ENCODE measurements around the gene GCSAM. TPM values are rescaled to one million over a fixed set of nuclear protein-coding genes. Genes with fewer than 3 reads are reported as not detected.

GCSAM gene
- polyA plus RNA-seq, 1 of the 3 experiments (the other 2 are of a cell fraction), result not detected

DNA sequence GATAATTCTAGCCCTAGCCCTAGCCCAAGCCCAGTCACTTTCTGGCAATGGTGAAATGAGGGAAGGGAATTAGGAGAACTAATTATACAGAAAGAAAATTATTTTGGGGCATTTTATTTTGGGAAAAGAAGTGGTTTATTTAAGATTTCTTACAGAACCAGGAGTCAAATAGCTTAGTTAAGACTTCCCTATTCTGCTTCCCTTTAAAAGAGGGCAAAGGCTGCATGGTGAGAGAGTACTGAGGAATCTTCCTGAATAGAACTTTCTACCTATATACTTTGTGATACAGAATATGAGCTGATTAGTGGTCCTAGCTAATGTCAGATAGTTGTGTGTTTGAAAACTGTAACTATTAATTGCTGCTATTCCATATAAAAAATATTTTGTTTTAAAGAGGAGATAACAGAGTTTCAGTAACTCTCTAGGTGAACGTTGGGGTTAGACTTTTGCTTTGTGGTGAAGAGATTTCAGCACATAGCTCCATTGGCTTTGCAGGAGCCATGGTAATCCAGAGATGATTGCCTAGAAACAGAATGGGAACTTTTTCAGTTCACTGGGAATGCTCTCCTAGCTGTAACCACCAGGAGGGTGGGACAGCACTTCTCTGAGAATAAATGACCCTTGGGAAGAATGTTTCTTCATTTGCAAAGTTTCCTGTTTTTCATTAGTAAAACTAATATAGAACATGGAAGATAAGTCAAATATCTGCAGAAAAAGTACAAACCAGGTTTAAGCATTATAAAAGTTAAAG, 5.3 kb upstream of the GCSAM start:
- H3K4me2 ChIP-seq, result no peak overlapping the region
- POLR2A ChIA-PET, result no interaction called here
- peaks cover 0 to 4% of the 10 kb centered on the region in 2 experiments; a peak in 2 of 4 replicates for H3K4me1 ChIP-seq (ENCODE audit: control insufficient read depth in 1 of 2, insufficient read depth in 2 of 2, low read depth in 1 of 2, low read length in 1 of 2)
- no peaks in the 10 kb centered on the region for H3K27me3 ChIP-seq (ENCODE audit: insufficient read depth)
- 33% methylated on average over 1 of the region's 1 CpG for WGBS (ENCODE audit: low lambda C conversion rate)
- H3K9ac ChIP-seq, result no peak overlapping the region
- no peak for TF ChIP-seq MXI1 (IDR thresholded peaks at IDR 0.05; ENCODE audit: low read depth, low read length)
- TF ChIP-seq NFIC (IDR thresholded peaks at IDR 0.05; ENCODE audit: borderline replicate concordance), result no peak
- no peak for TF ChIP-seq CHD2 (IDR thresholded peaks at IDR 0.05; ENCODE audit: low read length, partially characterized antibody)
- TF ChIP-seq, protein P1, sequence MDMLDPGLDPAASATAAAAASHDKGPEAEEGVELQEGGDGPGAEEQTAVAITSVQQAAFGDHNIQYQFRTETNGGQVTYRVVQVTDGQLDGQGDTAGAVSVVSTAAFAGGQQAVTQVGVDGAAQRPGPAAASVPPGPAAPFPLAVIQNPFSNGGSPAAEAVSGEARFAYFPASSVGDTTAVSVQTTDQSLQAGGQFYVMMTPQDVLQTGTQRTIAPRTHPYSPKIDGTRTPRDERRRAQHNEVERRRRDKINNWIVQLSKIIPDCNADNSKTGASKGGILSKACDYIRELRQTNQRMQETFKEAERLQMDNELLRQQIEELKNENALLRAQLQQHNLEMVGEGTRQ (IDR thresholded peaks at IDR 0.05; ENCODE audit: borderline replicate concordance, low read depth, low read length), result no peak
- TF ChIP-seq MEF2A (IDR thresholded peaks at IDR 0.05; ENCODE audit: borderline replicate concordance, low read depth), result no peak
- no peak for TF ChIP-seq YY1 (IDR thresholded peaks at IDR 0.05; ENCODE audit: low read depth)
- no peak for TF ChIP-seq SMC3 (IDR thresholded peaks at IDR 0.05; ENCODE audit: low read depth, low read length)
- no peak for TF ChIP-seq FOSL2 (IDR thresholded peaks at IDR 0.05; ENCODE audit: borderline replicate concordance, low read depth)
- no peak for TF ChIP-seq TAF1 (IDR thresholded peaks at IDR 0.05; ENCODE audit: borderline replicate concordance, low read depth, low read length)
- TF ChIP-seq FOXM1 (IDR thresholded peaks at IDR 0.05; ENCODE audit: low read depth), result no peak
- TF ChIP-seq RFX5 (IDR thresholded peaks at IDR 0.05; ENCODE audit: low read length), result no peak
- TF ChIP-seq EP300 (IDR thresholded peaks at IDR 0.05; ENCODE audit: borderline replicate concordance in 1 of 2, low read depth in 1 of 2, low read length in 1 of 2), result no peak
- no peak for TF ChIP-seq GABPA (IDR thresholded peaks at IDR 0.05; ENCODE audit: low read depth)
- TF ChIP-seq, protein P2, sequence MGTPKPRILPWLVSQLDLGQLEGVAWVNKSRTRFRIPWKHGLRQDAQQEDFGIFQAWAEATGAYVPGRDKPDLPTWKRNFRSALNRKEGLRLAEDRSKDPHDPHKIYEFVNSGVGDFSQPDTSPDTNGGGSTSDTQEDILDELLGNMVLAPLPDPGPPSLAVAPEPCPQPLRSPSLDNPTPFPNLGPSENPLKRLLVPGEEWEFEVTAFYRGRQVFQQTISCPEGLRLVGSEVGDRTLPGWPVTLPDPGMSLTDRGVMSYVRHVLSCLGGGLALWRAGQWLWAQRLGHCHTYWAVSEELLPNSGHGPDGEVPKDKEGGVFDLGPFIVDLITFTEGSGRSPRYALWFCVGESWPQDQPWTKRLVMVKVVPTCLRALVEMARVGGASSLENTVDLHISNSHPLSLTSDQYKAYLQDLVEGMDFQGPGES (IDR thresholded peaks at IDR 0.05; ENCODE audit: low read depth, low read length), result no peak
- no peak for TF ChIP-seq RAD21 (IDR thresholded peaks at IDR 0.05; ENCODE audit: low read length)
- TF ChIP-seq, protein P3, sequence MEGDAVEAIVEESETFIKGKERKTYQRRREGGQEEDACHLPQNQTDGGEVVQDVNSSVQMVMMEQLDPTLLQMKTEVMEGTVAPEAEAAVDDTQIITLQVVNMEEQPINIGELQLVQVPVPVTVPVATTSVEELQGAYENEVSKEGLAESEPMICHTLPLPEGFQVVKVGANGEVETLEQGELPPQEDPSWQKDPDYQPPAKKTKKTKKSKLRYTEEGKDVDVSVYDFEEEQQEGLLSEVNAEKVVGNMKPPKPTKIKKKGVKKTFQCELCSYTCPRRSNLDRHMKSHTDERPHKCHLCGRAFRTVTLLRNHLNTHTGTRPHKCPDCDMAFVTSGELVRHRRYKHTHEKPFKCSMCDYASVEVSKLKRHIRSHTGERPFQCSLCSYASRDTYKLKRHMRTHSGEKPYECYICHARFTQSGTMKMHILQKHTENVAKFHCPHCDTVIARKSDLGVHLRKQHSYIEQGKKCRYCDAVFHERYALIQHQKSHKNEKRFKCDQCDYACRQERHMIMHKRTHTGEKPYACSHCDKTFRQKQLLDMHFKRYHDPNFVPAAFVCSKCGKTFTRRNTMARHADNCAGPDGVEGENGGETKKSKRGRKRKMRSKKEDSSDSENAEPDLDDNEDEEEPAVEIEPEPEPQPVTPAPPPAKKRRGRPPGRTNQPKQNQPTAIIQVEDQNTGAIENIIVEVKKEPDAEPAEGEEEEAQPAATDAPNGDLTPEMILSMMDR (IDR thresholded peaks at IDR 0.05), result no peak
- TF ChIP-seq GATA2 (CRISPR knock-in tag; IDR thresholded peaks at IDR 0.05), result no peak
- no peak for TF ChIP-seq TCF12 (IDR thresholded peaks at IDR 0.05)
- no peak for TF ChIP-seq POLR2AphosphoS5 (IDR thresholded peaks at IDR 0.05; ENCODE audit: low read depth, low read length)
- TF ChIP-seq, protein P4, sequence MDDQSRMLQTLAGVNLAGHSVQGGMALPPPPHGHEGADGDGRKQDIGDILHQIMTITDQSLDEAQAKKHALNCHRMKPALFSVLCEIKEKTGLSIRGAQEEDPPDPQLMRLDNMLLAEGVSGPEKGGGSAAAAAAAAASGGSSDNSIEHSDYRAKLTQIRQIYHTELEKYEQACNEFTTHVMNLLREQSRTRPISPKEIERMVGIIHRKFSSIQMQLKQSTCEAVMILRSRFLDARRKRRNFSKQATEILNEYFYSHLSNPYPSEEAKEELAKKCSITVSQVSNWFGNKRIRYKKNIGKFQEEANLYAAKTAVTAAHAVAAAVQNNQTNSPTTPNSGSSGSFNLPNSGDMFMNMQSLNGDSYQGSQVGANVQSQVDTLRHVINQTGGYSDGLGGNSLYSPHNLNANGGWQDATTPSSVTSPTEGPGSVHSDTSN (IDR thresholded peaks at IDR 0.05), result no peak
- H3K36me3 ChIP-seq (replicated peaks in 1 of 2; ENCODE audit: control insufficient read depth in 1 of 2, insufficient read depth in 2 of 2, low read length in 1 of 2), result no peaks in the 10 kb centered on the region
- DNase-seq, result no peak
- CTCF ChIA-PET, result interaction anchor here (0.5 to 3.2 kb wide), 7 partner anchors 14 to 910 kb away, joined by 3 to 10 read pairs (median 5); no protein-coding TSS in a partner anchor
- H3K9me3 ChIP-seq, result no peaks in the 10 kb centered on the region
- H3K4me3 ChIP-seq (ENCODE audit: low read depth in 2 of 2, low read length in 1 of 2), result no peak overlapping the region
- no peak overlapping the region for H2AFZ ChIP-seq (ENCODE audit: low read depth)
- no peaks in the 10 kb centered on the region for H3F3A ChIP-seq (replicated peaks; ENCODE audit: insufficient read depth)
- no peaks in the 10 kb centered on the region for H4K20me1 ChIP-seq (ENCODE audit: insufficient read depth)
- H3K27ac ChIP-seq (ENCODE audit: low read depth in 2 of 2, low read length in 1 of 2), result no peak overlapping the region
- no peaks in the 10 kb centered on the region for H3K9me2 ChIP-seq
- H3K79me2 ChIP-seq (ENCODE audit: insufficient read depth), result no peaks in the 10 kb centered on the region

Measured in SK-N-SH (cell line).